HG02798 (cell line): ENCODE data around the gene PFKFB2.

Experiments
- ATAC-seq: cut with Tn5 transposase; IDR thresholded peaks from one replicate; pipeline ENCODE4 v1.9.1; 2021; ENCODE audit warnings: mild to moderate bottlenecking; ENCODE audit not compliant: unreplicated experiment, poor library complexity

Gene PFKFB2

GRCh38 chr1:207060596-207060995 lies 7.5 kb downstream of the PFKFB2 start:
- ATAC-seq: no peak

GRCh38 chr1:207062058-207062457 lies 9.0 kb downstream of the PFKFB2 start:
- ATAC-seq: no peak

GRCh38 chr1:207063014-207063413 lies 9.9 kb downstream of the PFKFB2 start:
- no peak for ATAC-seq

- no peak for ATAC-seq
Measured at GRCh38 chr1:207064561-207064960, 11.5 kb downstream of the PFKFB2 start.

- no peak for ATAC-seq
Measured at GRCh38 chr1:207067185-207067584, 14.1 kb downstream of the PFKFB2 start.

- ATAC-seq: no peak
Measured at GRCh38 chr1:207067665-207068064, 14.6 kb downstream of the PFKFB2 start.

- no peak for ATAC-seq
Measured at GRCh38 chr1:207069061-207069460, 16.0 kb downstream of the PFKFB2 start.

- peak; percentile 48 for ATAC-seq
Measured at GRCh38 chr1:207069858-207070506, 16.9 kb downstream of the PFKFB2 start.

GRCh38 chr1:207070811-207071210 lies 17.7 kb downstream of the PFKFB2 start:
- no peak for ATAC-seq

GRCh38 chr1:207071426-207071825 lies 18.4 kb downstream of the PFKFB2 start:
- no peak for ATAC-seq

- ATAC-seq: no peak
Measured at GRCh38 chr1:207072233-207072632, 19.2 kb downstream of the PFKFB2 start.

- no peak for ATAC-seq
Measured at GRCh38 chr1:207073906-207074820, 21.1 kb downstream of the PFKFB2 start.

GRCh38 chr1:207076181-207076955 lies 23.3 kb downstream of the PFKFB2 start:
- ATAC-seq: no peak

- no peak for ATAC-seq
Measured at GRCh38 chr1:207077012-207077411, 23.9 kb downstream of the PFKFB2 start.

- ATAC-seq: peak; percentile 70
Measured at GRCh38 chr1:207077470-207078377, 24.6 kb downstream of the PFKFB2 start.

- ATAC-seq: no peak
Measured at GRCh38 chr1:207078578-207079132, 25.6 kb downstream of the PFKFB2 start.

GRCh38 chr1:207079706-207080241 lies 26.7 kb downstream of the PFKFB2 start:
- ATAC-seq: no peak

GRCh38 chr1:207081088-207081487 lies 28.0 kb downstream of the PFKFB2 start:
- no peak for ATAC-seq

- no peak for ATAC-seq
Measured at GRCh38 chr1:207081806-207082205, 28.7 kb downstream of the PFKFB2 start.
